ENCODE measurements around the gene TTBK1. TPM values are rescaled to one million over a fixed set of nuclear protein-coding genes. Genes with fewer than 3 reads are reported as not detected.

TTBK1 gene
- total and polyA plus RNA-seq, 8 donors = 0.08 to 0.57 (median 0.16) TPM

DNA sequence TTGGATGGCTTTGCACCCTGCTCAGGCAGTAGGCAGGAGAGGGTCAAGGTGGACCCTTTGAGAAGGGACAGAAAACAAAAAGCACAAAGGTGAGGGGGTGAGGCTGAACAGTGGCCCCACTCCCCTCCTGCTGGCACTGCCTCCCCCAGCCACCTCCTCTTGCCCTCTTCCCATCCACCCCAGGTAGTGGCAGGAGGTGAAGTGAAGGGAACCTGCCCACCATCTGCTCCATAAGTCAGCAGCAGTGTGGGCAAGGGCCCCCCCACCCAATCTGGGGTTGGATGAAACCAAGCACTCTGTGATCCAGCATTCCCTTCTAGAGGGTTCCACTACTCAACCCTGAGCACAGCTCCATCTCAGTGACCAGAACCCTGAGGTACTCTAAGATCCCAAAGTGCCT is 28.7 kb downstream of the TTBK1 start:
- ATAC-seq (no peak), FAIRE-seq (no peak), DNase-seq (no peak)
- TF ChIP-seq CTCF (IDR thresholded peaks at IDR 0.05) = no peak
- Histone ChIP-seq H3K4me1 (peaks cover 7 to 24% (median 16%) of the 10 kb centered on the region in 3 donors), H3K36me3 (no peaks in the 10 kb centered on the region), H3K27me3 (no peaks in the 10 kb centered on the region), H3K4me3 (no peak overlapping the region), H3K9me3 (no peaks in the 10 kb centered on the region), H3K27ac (no peak overlapping the region)
- intact Hi-C loops (cut with DNase I) = no loop called here

- FAIRE-seq (no peak), ATAC-seq (no peak), DNase-seq (no peak)
- Histone ChIP-seq H3K9me3 (no peaks in the 10 kb centered on the region), H3K27me3 (no peaks in the 10 kb centered on the region), H3K4me3 (no peak overlapping the region), H3K36me3 (no peaks in the 10 kb centered on the region), H3K27ac (no peak overlapping the region), H3K4me1 (peaks cover 5 to 12% (median 7%) of the 10 kb centered on the region in 3 donors)
- 60 to 71% methylated on average over 2 of the region's 2 CpGs for WGBS, 2 donors
- intact Hi-C loops (cut with DNase I) = no loop called here
- TF ChIP-seq CTCF (IDR thresholded peaks at IDR 0.05) = no peak
These were observed 30.4 kb downstream of the TTBK1 start for GRCh38 chr6:43273707-43274106.

DNA sequence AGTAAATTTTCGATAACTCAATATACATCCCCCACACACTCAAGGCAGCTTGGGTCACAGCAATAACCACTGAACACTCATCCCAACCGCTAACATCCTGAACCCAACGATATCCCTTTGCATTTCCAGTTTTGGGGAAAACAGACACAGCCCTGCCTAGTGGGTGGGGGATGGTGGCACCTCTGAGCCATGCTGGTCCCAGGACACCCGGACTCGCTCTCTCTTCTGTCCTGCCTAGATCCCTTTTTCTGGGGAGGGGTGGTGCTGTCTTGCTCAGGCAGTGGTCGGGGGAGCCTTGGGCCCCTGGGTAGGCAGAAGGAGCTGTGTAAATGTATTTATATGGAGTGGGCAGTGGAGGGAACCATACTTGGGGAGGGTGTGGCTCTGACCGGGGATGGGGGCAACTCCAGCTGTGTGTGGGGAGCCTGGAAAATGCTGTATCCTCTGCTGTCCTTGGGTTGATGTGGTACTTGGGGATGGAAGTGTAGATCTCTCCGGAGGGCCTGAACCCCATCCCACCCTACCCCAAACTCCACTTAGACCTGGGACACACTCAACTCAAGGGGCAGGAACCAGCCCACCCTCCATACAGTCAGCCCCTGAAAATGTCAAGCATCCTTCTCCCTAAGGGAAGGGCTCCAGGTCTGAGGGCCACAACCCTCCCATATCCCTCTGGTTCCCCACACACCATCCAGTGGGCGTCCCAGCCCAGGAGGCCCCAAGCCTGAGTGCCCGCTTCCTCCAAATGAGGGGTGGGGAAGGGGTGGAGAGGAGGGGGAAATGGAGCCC is 31.0 kb downstream of the TTBK1 start:
- FAIRE-seq (no peak), DNase-seq (no peak), ATAC-seq (no peak)
- no peak for TF ChIP-seq CTCF (IDR thresholded peaks at IDR 0.05)
- intact Hi-C loops (cut with DNase I) = no loop called here
- WGBS, 2 donors = 85 to 89% methylated on average over 9 to 10 of the region's 10 CpGs
- no peaks in the 10 kb centered on the region for H3K9me3 ChIP-seq
- H3K27ac ChIP-seq = no peak overlapping the region
- H3K27me3 ChIP-seq = no peaks in the 10 kb centered on the region
- no peaks in the 10 kb centered on the region for H3K36me3 ChIP-seq
- peaks cover under 1 to 6% (median 6%) of the 10 kb centered on the region in 3 donors for H3K4me1 ChIP-seq
- peak overlapping the region in 1 of 4 donors; percentile 46 for H3K4me3 ChIP-seq

- intact Hi-C loops (cut with DNase I) = no loop called here
These were observed 31.8 kb downstream of the TTBK1 start for GRCh38 chr6:43274916-43275597.

More at GRCh38 chr6:43274916-43275597, 31.8 kb downstream of the TTBK1 start:
- Histone ChIP-seq H3K9me3 (no peaks in the 10 kb centered on the region), H3K4me3 (peak overlapping the region; percentile 10 to 46 (median 28)), H3K27me3 (no peaks in the 10 kb centered on the region), H3K4me1 (no peaks in the 10 kb centered on the region), H3K27ac (no peak overlapping the region), H3K36me3 (no peaks in the 10 kb centered on the region)
- peak; percentile 55 to 82 (median 66) for ATAC-seq
- FAIRE-seq = no peak
- WGBS, 2 donors = 8 to 9% methylated on average over 64 to 65 of the region's 65 CpGs
- no peak for TF ChIP-seq CTCF (IDR thresholded peaks at IDR 0.05)
- DNase-seq = peak in 3 of 6 donors; percentile 49 to 86 (median 72)

All from pancreas (tissue), 10 donors.